HepG2 (cell line): ENCODE data around the gene PLPPR3. TPM values are rescaled to one million over a fixed set of nuclear protein-coding genes. Genes with fewer than 3 reads are reported as not detected.

Experiments used
- ATRX ChIP-seq: sonication (generic); formaldehyde crosslinking; IDR thresholded peaks from 2 replicates; pipeline ENCODE4 v1.4.0; 2020; ENCODE audit warnings: missing genetic modification reagents, borderline replicate concordance
- CC2D1A ChIP-seq: sonication (generic); formaldehyde crosslinking; IDR thresholded peaks from 2 replicates; pipeline ENCODE4 v1.8.1; 2023; ENCODE audit warnings: mild to moderate bottlenecking, missing genetic modification reagents
- CENPT ChIP-seq: sonication (generic); formaldehyde crosslinking; IDR thresholded peaks from 2 replicates; pipeline ENCODE4 v1.8.0; 2022; ENCODE audit warnings: low read depth, mild to moderate bottlenecking, moderate library complexity, missing genetic modification reagents
- GTF2F1 ChIP-seq: fragments of 150-350 bp; IDR thresholded peaks from 2 replicates; pipeline ENCODE4 v1.6.1; 2014; ENCODE audit warnings: low read length
- IRF1 ChIP-seq: sonication (generic); formaldehyde crosslinking; IDR thresholded peaks from 2 replicates; pipeline ENCODE4 v1.4.0; 2020; ENCODE audit warnings: low read depth, mild to moderate bottlenecking, missing genetic modification reagents
- MAFG ChIP-seq: sonication (generic); formaldehyde crosslinking; IDR thresholded peaks from 2 replicates; pipeline ENCODE4 v1.5.1; 2020; ENCODE audit warnings: mild to moderate bottlenecking, missing genetic modification reagents
- NPAS2 ChIP-seq: sonication (generic); formaldehyde crosslinking; IDR thresholded peaks from 2 replicates; pipeline ENCODE4 v1.8.0; 2022; ENCODE audit warnings: mild to moderate bottlenecking, missing genetic modification reagents, borderline replicate concordance
- RFX3 ChIP-seq: IDR thresholded peaks from 2 replicates; pipeline ENCODE4 v1.6.1; 2016; ENCODE audit warnings: missing biosample characterization, missing genetic modification reagents
- SNRNP70 ChIP-seq: fragments of 200-400 bp; formaldehyde crosslinking; IDR thresholded peaks from 2 replicates; pipeline ENCODE4 v1.6.1; 2017; ENCODE audit warnings: mild to moderate bottlenecking, low read depth, low read length, moderate library complexity
- TCF7L2 ChIP-seq: IDR thresholded peaks from 2 replicates; pipeline ENCODE4 v1.6.1; 2011; ENCODE audit warnings: mild to moderate bottlenecking, low read depth, low read length, moderate library complexity
- TIGD3 ChIP-seq: sonication (generic); formaldehyde crosslinking; IDR thresholded peaks from 2 replicates; pipeline ENCODE4 v1.5.1; 2020; ENCODE audit warnings: mild to moderate bottlenecking, missing genetic modification reagents, borderline replicate concordance
- ZNF256 ChIP-seq: sonication (generic); formaldehyde crosslinking; conservative IDR thresholded peaks from 2 replicates; pipeline ENCODE4 v1.4.0; 2020; ENCODE audit warnings: missing genetic modification reagents
- ZNF549 ChIP-seq: sonication (generic); formaldehyde crosslinking; IDR thresholded peaks from 2 replicates; pipeline ENCODE4 v1.5.0; 2020; ENCODE audit warnings: missing genetic modification reagents
- ZNF615 ChIP-seq: sonication (generic); formaldehyde crosslinking; IDR thresholded peaks from 2 replicates; pipeline ENCODE4 v1.5.0; 2020; ENCODE audit warnings: mild to moderate bottlenecking, missing genetic modification reagents, borderline replicate concordance
- ZNF772 ChIP-seq: sonication (generic); formaldehyde crosslinking; IDR thresholded peaks from 2 replicates; pipeline ENCODE4 v1.5.0; 2020; ENCODE audit warnings: mild to moderate bottlenecking, missing genetic modification reagents
- ZNF790 ChIP-seq: sonication (generic); formaldehyde crosslinking; IDR thresholded peaks from 2 replicates; pipeline ENCODE4 v1.8.0; 2022; ENCODE audit warnings: missing genetic modification reagents, mild to moderate bottlenecking, borderline replicate concordance
- polyA plus RNA-seq, 8 experiments: library from polyadenylated mRNA; depleted of rRNA in 3 of 8; stranded (reverse) in 7 of 8; unstranded in 1 of 8; fragments of >200 nt; fragmentation: Illumina TruSeq in 4 of 8; extraction: Trizol in 4 of 8; gene quantifications; 2 replicates each; pipeline versions ENCODE4 v1.2.1 to v1.2.3, GENCODE V29; 2011 to 2016; ENCODE audit warnings: low read depth in 4 of 8, missing spikeins in 1 of 8, mixed read lengths in 1 of 8; ENCODE audit not compliant: insufficient read depth in 1 of 8
- total RNA-seq, 5 experiments: library from RNA; depleted of rRNA; stranded (reverse); fragments of >200 nt; fragmentation: Illumina TruSeq; extraction: Trizol; gene quantifications; 2 replicates each; pipeline ENCODE4 v1.2.3, GENCODE V29; 2016; ENCODE audit warnings: low read depth in 1 of 5
- TF ChIP-seq, protein P1 (sequence below): IDR thresholded peaks from 2 replicates; pipeline ENCODE4 v1.6.1; 2012; ENCODE audit warnings: low read depth, low read length, improper control_type of control experiment
- TF ChIP-seq, protein P2 (sequence below): sonication (generic); formaldehyde crosslinking; IDR thresholded peaks from 2 replicates; pipeline ENCODE4 v1.5.1; 2020; ENCODE audit warnings: mild to moderate bottlenecking, missing genetic modification reagents, borderline replicate concordance
- TF ChIP-seq, protein P3 (sequence below): sonication (generic); formaldehyde crosslinking; IDR thresholded peaks from 2 replicates; pipeline ENCODE4 v1.4.0; 2020; ENCODE audit warnings: missing genetic modification reagents

PLPPR3 gene
- total and polyA plus RNA-seq, 2 of the 13 experiments (the other 11 are each of a cell fraction or from before 2014, with no cell fraction given) = 0.07 to 0.16 TPM

DNA sequence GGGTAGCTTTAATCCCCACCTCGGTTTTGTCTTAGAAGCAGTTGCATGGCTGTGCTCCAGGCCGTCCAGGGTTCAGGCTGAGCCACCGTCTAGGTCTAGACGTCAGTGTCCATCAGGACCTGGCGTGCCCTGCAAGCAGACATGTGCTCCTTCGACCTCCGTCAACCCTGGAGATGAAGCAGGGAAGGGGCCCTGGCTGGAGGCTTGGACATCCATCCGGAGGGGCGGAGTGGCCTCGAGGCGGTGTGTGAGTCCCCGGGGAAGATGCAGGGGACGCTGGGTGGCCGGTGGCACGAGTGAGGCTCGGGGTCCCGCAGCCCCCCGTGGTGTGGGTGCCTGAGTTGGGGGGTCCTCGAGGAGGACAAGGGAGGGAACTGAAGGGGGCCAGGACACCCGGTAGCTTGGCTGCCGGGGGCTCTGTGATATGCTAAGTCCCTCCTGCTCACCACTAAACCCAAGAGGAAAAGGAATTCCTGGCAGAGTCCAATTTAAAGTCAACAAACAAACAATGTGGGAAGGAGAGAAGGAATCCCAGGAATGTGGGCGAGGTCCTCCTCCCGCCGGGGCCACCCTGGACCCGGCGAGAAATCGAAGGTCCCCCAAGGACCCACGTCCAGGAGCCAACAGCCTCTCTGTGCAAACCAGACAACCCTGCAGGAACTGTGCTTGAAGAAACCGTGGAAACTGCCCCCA lies 39.4 kb downstream of the PLPPR3 start (continued):
- TF ChIP-seq, protein P1, sequence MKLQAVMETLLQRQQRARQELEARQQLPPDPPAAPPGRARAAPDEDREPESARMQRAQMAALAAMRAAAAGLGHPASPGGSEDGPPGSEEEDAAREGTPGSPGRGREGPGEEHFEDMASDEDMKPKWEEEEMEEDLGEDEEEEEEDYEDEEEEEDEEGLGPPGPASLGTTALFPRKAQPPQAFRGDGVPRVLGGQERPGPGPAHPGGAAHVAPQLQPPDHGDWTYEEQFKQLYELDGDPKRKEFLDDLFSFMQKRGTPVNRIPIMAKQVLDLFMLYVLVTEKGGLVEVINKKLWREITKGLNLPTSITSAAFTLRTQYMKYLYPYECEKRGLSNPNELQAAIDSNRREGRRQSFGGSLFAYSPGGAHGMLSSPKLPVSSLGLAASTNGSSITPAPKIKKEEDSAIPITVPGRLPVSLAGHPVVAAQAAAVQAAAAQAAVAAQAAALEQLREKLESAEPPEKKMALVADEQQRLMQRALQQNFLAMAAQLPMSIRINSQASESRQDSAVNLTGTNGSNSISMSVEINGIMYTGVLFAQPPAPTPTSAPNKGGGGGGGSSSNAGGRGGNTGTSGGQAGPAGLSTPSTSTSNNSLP = no peak
- no peak for TF ChIP-seq TCF7L2
- TF ChIP-seq ZNF772 (CRISPR knock-in tag) = peak; percentile 28
- TF ChIP-seq ZNF790 = 0 out of 2 replicates have a peak, but pooled peaks have one; percentile 46
- TF ChIP-seq, protein P2, sequence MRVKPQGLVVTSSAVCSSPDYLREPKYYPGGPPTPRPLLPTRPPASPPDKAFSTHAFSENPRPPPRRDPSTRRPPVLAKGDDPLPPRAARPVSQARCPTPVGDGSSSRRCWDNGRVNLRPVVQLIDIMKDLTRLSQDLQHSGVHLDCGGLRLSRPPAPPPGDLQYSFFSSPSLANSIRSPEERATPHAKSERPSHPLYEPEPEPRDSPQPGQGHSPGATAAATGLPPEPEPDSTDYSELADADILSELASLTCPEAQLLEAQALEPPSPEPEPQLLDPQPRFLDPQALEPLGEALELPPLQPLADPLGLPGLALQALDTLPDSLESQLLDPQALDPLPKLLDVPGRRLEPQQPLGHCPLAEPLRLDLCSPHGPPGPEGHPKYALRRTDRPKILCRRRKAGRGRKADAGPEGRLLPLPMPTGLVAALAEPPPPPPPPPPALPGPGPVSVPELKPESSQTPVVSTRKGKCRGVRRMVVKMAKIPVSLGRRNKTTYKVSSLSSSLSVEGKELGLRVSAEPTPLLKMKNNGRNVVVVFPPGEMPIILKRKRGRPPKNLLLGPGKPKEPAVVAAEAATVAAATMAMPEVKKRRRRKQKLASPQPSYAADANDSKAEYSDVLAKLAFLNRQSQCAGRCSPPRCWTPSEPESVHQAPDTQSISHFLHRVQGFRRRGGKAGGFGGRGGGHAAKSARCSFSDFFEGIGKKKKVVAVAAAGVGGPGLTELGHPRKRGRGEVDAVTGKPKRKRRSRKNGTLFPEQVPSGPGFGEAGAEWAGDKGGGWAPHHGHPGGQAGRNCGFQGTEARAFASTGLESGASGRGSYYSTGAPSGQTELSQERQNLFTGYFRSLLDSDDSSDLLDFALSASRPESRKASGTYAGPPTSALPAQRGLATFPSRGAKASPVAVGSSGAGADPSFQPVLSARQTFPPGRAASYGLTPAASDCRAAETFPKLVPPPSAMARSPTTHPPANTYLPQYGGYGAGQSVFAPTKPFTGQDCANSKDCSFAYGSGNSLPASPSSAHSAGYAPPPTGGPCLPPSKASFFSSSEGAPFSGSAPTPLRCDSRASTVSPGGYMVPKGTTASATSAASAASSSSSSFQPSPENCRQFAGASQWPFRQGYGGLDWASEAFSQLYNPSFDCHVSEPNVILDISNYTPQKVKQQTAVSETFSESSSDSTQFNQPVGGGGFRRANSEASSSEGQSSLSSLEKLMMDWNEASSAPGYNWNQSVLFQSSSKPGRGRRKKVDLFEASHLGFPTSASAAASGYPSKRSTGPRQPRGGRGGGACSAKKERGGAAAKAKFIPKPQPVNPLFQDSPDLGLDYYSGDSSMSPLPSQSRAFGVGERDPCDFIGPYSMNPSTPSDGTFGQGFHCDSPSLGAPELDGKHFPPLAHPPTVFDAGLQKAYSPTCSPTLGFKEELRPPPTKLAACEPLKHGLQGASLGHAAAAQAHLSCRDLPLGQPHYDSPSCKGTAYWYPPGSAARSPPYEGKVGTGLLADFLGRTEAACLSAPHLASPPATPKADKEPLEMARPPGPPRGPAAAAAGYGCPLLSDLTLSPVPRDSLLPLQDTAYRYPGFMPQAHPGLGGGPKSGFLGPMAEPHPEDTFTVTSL (CRISPR knock-in tag) = no peak
- TF ChIP-seq GTF2F1 = no peak
- no peak for TF ChIP-seq CENPT (CRISPR knock-in tag)
- no peak for TF ChIP-seq ATRX
- TF ChIP-seq RFX3 (CRISPR knock-in tag) = no peak
- TF ChIP-seq CC2D1A = no peak
- no peak for TF ChIP-seq SNRNP70
- no peak for TF ChIP-seq ZNF615
- TF ChIP-seq MAFG (CRISPR knock-in tag) = no peak
- TF ChIP-seq NPAS2 = no peak
- TF ChIP-seq ZNF256 = no peak
- TF ChIP-seq, protein P3, sequence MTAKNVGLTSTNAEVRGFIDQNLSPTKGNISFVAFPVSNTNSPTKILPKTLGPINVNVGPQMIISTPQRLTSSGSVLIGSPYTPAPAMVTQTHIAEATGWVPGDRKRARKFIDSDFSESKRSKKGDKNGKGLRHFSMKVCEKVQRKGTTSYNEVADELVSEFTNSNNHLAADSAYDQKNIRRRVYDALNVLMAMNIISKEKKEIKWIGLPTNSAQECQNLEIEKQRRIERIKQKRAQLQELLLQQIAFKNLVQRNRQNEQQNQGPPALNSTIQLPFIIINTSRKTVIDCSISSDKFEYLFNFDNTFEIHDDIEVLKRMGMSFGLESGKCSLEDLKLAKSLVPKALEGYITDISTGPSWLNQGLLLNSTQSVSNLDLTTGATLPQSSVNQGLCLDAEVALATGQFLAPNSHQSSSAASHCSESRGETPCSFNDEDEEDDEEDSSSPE = no peak; the same call in 1 of the 2 replicates
- TF ChIP-seq IRF1 = no peak
- TF ChIP-seq TIGD3 (CRISPR knock-in tag) = no peak
- no peak for TF ChIP-seq ZNF549 (CRISPR knock-in tag)
